ENCODE measurements around the gene ARHGEF39.
"Not testable (repeated sequence)": the region's sequence is repeated elsewhere in the genome, so short reads cannot be mapped to it uniquely, and the experiment has no call there.

Gene ARHGEF39

DNA sequence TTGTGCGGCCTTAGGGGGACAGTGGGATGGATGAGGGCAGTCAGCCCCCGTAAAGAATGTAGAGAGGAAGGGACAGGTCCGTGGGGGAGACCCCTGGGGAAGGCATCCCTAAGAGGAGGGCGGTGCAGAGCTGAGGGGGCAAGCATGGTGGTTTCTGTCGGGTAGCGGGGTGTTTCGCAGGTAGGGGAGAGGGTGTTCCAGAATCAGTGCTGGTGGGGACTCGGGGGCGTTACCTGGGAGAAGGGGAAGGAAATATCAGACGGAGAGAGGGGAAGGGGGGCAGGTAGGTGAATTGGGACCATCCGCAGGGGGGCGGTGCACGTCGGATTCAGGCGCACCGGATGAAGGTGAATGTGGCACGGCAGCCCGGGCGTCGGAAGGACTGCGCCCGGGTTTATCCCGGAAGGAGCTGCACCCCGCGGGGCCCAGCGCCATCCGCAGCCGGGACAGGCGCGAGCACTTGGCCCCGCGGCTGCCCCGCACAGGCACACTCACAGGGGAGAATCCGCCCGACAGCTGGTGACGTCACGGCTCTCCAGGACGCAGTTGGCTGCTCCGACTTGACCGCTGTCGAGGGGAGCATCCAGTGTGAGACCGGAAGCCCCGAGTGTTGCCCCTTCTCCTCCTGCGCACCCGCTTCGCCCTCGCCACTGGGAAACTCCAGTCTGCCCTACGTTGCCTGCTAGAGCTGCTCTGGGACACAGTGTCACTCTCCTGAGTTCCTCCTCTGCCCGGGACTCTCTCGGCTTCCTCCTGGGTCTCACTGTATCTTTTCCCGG, 48.1 kb downstream of the ARHGEF39 start:
- DNase-seq: peak; percentile 50

DNA sequence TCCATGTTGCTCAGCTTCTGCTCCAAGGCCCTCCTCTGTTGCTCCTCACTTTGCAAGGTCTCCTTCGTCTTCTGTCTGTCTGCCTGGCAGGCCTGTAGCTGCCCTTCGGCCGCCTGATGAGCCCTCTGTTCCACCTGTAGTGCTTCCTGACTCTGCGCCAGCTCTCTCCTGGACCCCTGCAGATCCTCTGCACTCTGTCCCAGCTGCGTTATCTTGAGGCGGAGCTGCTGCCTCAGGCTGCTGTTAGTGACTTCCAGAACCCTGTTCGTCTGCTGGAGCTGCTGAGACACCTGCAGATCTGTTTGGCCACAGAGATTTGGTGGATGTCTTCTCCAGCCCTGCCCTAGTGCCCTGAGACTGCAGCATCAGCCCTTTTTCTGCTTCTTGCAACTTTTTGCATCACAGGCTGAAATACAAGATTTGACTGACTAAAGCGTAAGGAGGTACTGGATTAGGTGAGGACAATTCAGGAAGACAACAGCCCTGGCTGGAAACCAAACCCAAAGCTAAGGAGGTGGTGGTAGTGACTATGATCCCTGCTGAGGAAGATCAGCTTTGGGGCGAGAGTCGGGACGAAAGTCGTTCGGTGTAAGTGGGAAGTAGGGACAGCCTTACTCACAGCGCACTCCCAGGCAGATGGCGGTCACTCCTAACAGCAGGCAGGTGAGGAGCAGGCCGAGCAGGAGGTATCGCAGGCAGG, 48.9 kb downstream of the ARHGEF39 start:
- DNase-seq: no peak

GRCh38 chr9:35612843-35613242, 52.2 kb downstream of the ARHGEF39 start:
- no peak for DNase-seq

- not testable (repeated sequence) for DNase-seq
These were observed 52.9 kb downstream of the ARHGEF39 start for GRCh38 chr9:35612066-35612465.

GRCh38 chr9:35611230-35611797, 53.7 kb downstream of the ARHGEF39 start:
- DNase-seq: peak; percentile 75

GRCh38 chr9:35609820-35610163, 55.2 kb downstream of the ARHGEF39 start:
- DNase-seq: no peak

All from NCI-H82 (cell line).